Measurements from ENCODE around the gene CNIH2. TPM values are rescaled to one million over a fixed set of nuclear protein-coding genes. Genes with fewer than 3 reads are reported as not detected.

The CNIH2 gene
- total RNA-seq, 1 experiment from 2014 or later = 12.9 TPM

DNA sequence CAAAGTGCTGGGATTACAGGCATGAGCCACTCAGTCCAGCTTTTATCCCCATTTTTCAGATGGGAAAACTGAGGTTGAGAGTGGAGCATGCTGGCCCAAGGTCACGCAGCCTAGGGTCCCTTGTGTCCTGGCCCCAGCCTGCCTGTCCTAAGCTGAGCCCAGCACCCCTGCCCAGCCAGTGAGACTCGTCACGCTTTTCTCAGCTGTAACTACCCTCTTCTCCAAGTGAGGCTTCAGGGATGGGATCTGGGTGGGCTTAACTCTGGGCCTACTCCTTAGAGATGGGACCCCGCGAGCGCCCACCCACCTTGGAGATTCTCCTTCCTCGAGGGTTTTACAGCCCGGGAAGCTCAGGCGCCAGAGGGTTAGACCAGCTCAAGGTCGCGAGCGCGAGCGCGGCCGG is 13.3 kb downstream of the CNIH2 start:
- Mint-ChIP-seq H3K4me3 (peak overlapping the region; percentile 96), H3K27me3 (ENCODE audit: low read depth) (peaks cover 37% of the 10 kb centered on the region), H3K27ac (no peak overlapping the region), H3K9me3 (no peaks in the 10 kb centered on the region), H3K4me1 (peaks cover 20% of the 10 kb centered on the region), H3K36me3 (no peaks in the 10 kb centered on the region)
- ChIA-PET CTCF (interaction anchor here (0.6 to 1.8 kb wide), 5 partner anchors 9 to 731 kb away, joined by 3 to 17 read pairs (median 5); partner anchors contain the start of gene CD248), POLR2A (interaction anchor here (0.7 to 1.4 kb wide), 2 partner anchors 10 to 21 kb away, joined by 3 to 4 read pairs; no protein-coding TSS in a partner anchor)
- DNase-seq (ENCODE audit: low spot score) (no peak), ATAC-seq (no peak)
- no peak for TF ChIP-seq ZNF416 (CRISPR knock-in tag; IDR thresholded peaks at IDR 0.05)
- TF ChIP-seq FOXJ3 (CRISPR knock-in tag; IDR thresholded peaks at IDR 0.05; ENCODE audit: borderline replicate concordance) = no peak
- peak; percentile 76 for TF ChIP-seq GTF2I (CRISPR knock-in tag; conservative IDR thresholded peaks at IDR 0.05)
- TF ChIP-seq NR3C1 (CRISPR knock-in tag; conservative IDR thresholded peaks at IDR 0.05; ENCODE audit: low read depth) = no peak
- TF ChIP-seq, protein P1, sequence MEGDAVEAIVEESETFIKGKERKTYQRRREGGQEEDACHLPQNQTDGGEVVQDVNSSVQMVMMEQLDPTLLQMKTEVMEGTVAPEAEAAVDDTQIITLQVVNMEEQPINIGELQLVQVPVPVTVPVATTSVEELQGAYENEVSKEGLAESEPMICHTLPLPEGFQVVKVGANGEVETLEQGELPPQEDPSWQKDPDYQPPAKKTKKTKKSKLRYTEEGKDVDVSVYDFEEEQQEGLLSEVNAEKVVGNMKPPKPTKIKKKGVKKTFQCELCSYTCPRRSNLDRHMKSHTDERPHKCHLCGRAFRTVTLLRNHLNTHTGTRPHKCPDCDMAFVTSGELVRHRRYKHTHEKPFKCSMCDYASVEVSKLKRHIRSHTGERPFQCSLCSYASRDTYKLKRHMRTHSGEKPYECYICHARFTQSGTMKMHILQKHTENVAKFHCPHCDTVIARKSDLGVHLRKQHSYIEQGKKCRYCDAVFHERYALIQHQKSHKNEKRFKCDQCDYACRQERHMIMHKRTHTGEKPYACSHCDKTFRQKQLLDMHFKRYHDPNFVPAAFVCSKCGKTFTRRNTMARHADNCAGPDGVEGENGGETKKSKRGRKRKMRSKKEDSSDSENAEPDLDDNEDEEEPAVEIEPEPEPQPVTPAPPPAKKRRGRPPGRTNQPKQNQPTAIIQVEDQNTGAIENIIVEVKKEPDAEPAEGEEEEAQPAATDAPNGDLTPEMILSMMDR (IDR thresholded peaks at IDR 0.05) = no peak
- TF ChIP-seq, protein P2, sequence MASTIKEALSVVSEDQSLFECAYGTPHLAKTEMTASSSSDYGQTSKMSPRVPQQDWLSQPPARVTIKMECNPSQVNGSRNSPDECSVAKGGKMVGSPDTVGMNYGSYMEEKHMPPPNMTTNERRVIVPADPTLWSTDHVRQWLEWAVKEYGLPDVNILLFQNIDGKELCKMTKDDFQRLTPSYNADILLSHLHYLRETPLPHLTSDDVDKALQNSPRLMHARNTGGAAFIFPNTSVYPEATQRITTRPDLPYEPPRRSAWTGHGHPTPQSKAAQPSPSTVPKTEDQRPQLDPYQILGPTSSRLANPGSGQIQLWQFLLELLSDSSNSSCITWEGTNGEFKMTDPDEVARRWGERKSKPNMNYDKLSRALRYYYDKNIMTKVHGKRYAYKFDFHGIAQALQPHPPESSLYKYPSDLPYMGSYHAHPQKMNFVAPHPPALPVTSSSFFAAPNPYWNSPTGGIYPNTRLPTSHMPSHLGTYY (CRISPR knock-in tag; IDR thresholded peaks at IDR 0.05) = no peak
- TF ChIP-seq ZNF423 (CRISPR knock-in tag; IDR thresholded peaks at IDR 0.05) = 0 out of 2 replicates have a peak, but pooled peaks have one; percentile 23
- TF ChIP-seq, protein P3, sequence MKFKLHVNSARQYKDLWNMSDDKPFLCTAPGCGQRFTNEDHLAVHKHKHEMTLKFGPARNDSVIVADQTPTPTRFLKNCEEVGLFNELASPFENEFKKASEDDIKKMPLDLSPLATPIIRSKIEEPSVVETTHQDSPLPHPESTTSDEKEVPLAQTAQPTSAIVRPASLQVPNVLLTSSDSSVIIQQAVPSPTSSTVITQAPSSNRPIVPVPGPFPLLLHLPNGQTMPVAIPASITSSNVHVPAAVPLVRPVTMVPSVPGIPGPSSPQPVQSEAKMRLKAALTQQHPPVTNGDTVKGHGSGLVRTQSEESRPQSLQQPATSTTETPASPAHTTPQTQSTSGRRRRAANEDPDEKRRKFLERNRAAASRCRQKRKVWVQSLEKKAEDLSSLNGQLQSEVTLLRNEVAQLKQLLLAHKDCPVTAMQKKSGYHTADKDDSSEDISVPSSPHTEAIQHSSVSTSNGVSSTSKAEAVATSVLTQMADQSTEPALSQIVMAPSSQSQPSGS (CRISPR knock-in tag; IDR thresholded peaks at IDR 0.05; ENCODE audit: borderline replicate concordance, low read depth) = no peak
- TF ChIP-seq, protein P4, sequence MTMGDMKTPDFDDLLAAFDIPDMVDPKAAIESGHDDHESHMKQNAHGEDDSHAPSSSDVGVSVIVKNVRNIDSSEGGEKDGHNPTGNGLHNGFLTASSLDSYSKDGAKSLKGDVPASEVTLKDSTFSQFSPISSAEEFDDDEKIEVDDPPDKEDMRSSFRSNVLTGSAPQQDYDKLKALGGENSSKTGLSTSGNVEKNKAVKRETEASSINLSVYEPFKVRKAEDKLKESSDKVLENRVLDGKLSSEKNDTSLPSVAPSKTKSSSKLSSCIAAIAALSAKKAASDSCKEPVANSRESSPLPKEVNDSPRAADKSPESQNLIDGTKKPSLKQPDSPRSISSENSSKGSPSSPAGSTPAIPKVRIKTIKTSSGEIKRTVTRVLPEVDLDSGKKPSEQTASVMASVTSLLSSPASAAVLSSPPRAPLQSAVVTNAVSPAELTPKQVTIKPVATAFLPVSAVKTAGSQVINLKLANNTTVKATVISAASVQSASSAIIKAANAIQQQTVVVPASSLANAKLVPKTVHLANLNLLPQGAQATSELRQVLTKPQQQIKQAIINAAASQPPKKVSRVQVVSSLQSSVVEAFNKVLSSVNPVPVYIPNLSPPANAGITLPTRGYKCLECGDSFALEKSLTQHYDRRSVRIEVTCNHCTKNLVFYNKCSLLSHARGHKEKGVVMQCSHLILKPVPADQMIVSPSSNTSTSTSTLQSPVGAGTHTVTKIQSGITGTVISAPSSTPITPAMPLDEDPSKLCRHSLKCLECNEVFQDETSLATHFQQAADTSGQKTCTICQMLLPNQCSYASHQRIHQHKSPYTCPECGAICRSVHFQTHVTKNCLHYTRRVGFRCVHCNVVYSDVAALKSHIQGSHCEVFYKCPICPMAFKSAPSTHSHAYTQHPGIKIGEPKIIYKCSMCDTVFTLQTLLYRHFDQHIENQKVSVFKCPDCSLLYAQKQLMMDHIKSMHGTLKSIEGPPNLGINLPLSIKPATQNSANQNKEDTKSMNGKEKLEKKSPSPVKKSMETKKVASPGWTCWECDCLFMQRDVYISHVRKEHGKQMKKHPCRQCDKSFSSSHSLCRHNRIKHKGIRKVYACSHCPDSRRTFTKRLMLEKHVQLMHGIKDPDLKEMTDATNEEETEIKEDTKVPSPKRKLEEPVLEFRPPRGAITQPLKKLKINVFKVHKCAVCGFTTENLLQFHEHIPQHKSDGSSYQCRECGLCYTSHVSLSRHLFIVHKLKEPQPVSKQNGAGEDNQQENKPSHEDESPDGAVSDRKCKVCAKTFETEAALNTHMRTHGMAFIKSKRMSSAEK (CRISPR knock-in tag; IDR thresholded peaks at IDR 0.05; ENCODE audit: borderline replicate concordance) = no peak

DNA sequence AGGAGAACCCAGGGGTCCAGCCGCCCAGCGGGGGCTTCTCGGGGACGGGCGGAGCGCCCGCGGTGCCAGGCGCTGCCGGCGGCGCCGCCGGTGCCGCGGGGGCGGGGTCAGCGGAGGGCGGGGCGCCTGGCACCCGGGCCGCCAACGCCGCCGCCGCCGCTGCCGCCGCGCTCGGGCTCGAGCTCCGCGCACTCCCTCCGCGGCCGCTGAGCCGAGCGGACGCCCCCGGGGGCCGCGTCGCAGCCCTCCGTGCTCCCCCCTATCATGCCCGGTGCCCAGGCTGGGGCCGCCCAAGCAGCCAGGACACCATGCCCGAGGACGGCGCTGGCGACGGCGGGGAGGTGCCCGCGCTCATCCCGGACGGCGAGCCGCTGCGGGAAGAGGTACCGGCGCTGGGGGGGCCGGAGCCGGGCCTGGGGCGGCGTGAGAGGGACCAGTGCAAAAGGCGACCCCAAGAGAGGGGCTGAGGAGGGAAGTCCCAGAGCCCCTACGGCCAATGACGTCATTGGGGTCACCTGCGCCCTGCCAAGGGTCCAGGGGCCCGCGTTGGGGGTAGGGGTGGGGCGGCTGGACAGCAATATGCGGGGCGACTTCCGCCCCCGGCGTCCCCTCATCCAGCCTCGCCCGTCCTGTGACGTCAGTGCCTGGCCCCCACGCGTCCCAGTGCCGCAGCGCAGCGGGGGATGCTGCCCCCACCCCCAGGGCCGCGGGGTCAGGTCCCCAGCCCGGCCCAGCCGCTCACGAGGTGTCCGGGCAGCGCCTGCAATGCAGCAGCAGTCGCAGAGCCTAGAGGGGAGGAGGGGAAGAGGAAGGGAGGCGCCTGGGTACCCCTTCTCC is 13.9 kb downstream of the CNIH2 start, which contains the start of gene TMEM151A:
Gene TMEM151A, plus strand, starts transcription at position 189 of the 837 bp plus-strand sequence. Its CDS starts 120 bp downstream, at position 309.
- peak within 1 kb of the TSS; percentile 96 for H3K4me3 Mint-ChIP-seq
- H3K9me3 Mint-ChIP-seq = no peaks in the 10 kb centered on the region
- CTCF ChIA-PET = interaction anchor here (0.6 to 1.8 kb wide), 5 partner anchors 9 to 730 kb away, joined by 3 to 17 read pairs (median 5); partner anchors contain the start of gene CD248
- no peak within 1 kb of the TSS for H3K27ac Mint-ChIP-seq
- DNase-seq (ENCODE audit: low spot score) (no peak), ATAC-seq (no peak)
- POLR2A ChIA-PET = interaction anchor here (0.7 to 1.4 kb wide), 2 partner anchors 11 to 21 kb away, joined by 3 to 4 read pairs; no protein-coding TSS in a partner anchor
- peaks cover 39% of the 10 kb centered on the region for H3K27me3 Mint-ChIP-seq (ENCODE audit: low read depth)
- H3K4me1 Mint-ChIP-seq = peaks cover 20% of the 10 kb centered on the region
- no peaks in the 10 kb centered on the region for H3K36me3 Mint-ChIP-seq
- TF ChIP-seq SMAD3 (CRISPR knock-in tag; IDR thresholded peaks at IDR 0.05; ENCODE audit: borderline replicate concordance) (no peak), TEAD4 (CRISPR knock-in tag; IDR thresholded peaks at IDR 0.05) (no peak), ESRRA (CRISPR knock-in tag; IDR thresholded peaks at IDR 0.05; ENCODE audit: borderline replicate concordance) (no peak), SOX15 (CRISPR knock-in tag; IDR thresholded peaks at IDR 0.05) (no peak), ZNF219 (CRISPR knock-in tag; IDR thresholded peaks at IDR 0.05; ENCODE audit: borderline replicate concordance) (no peak), TCF7 (CRISPR knock-in tag; IDR thresholded peaks at IDR 0.05; ENCODE audit: low read depth) (no peak), EMX1 (CRISPR knock-in tag; IDR thresholded peaks at IDR 0.05) (no peak), MXD4 (CRISPR knock-in tag; IDR thresholded peaks at IDR 0.05; ENCODE audit: borderline replicate concordance) (no peak), ZNF121 (CRISPR knock-in tag; IDR thresholded peaks at IDR 0.05) (no peak)
- TF ChIP-seq, protein P2 (CRISPR knock-in tag; IDR thresholded peaks at IDR 0.05) = no peak
- TF ChIP-seq, protein P1 (IDR thresholded peaks at IDR 0.05) = no peak
- TF ChIP-seq, protein P5, sequence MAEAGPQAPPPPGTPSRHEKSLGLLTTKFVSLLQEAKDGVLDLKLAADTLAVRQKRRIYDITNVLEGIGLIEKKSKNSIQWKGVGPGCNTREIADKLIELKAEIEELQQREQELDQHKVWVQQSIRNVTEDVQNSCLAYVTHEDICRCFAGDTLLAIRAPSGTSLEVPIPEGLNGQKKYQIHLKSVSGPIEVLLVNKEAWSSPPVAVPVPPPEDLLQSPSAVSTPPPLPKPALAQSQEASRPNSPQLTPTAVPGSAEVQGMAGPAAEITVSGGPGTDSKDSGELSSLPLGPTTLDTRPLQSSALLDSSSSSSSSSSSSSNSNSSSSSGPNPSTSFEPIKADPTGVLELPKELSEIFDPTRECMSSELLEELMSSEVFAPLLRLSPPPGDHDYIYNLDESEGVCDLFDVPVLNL (CRISPR knock-in tag; IDR thresholded peaks at IDR 0.05; ENCODE audit: borderline replicate concordance, low read depth) = no peak

Data from WTC11 (cell line).